H1 (cell line): ENCODE data around the gene RPTOR. TPM values are rescaled to one million over a fixed set of nuclear protein-coding genes. Genes with fewer than 3 reads are reported as not detected.

ENCODE experiments used
- CTCF ChIA-PET: fragments of 300-600 bp; sonication (Branson Sonifier 250); formaldehyde crosslinking; loops from one replicate; lab custom pipeline; 2021; ENCODE audit not compliant: partially characterized antibody; lab: Charles Lee
- POLR2A ChIA-PET: fragments of 300-600 bp; sonication (Branson Sonifier 250); formaldehyde crosslinking; loops from one replicate; lab custom pipeline; 2021; ENCODE audit warnings: inconsistent platforms; ENCODE audit not compliant: partially characterized antibody; lab: Charles Lee
- DNase-seq, 2 experiments: peaks; one replicate each; pipeline versions ENCODE4 v3.0.0 to v3.0.0-alpha.2; 2010 to 2022; ENCODE audit warnings: low spot score in 2 of 2, low read depth in 1 of 2, mixed read lengths in 1 of 2
- FAIRE-seq: peaks from 2 replicates; lab custom pipeline; 2011; peaks lifted over from hg19 to GRCh38; lab: Jason Lieb, UNC
- H2AFZ ChIP-seq: 2 replicates; pipeline ENCODE4 v1.8.1; 2012; ENCODE audit warnings: low read length, inconsistent platforms
- H2AK5ac ChIP-seq: 2 replicates; pipeline ENCODE4 v1.6.1; 2013; ENCODE audit warnings: low read depth, low read length
- H2BK120ac ChIP-seq: replicated peaks from 2 replicates; pipeline ENCODE3; 2013; ENCODE audit warnings: low read depth, low read length, inconsistent platforms
- H2BK12ac ChIP-seq: 2 replicates; pipeline ENCODE4 v1.6.1; 2013; ENCODE audit warnings: low read depth, low read length
- H2BK15ac ChIP-seq: 2 replicates; pipeline ENCODE4 v1.6.1; 2013; ENCODE audit warnings: low read length
- H2BK20ac ChIP-seq: 2 replicates; pipeline ENCODE4 v1.6.1; 2013; ENCODE audit warnings: low read length
- H2BK5ac ChIP-seq: 2 replicates; pipeline ENCODE4 v1.6.1; 2013; ENCODE audit warnings: low read depth, low read length
- H3K14ac ChIP-seq: 2 replicates; pipeline ENCODE4 v1.6.1; 2013; ENCODE audit warnings: inconsistent platforms; ENCODE audit not compliant: insufficient read length
- H3K18ac ChIP-seq: 2 replicates; pipeline ENCODE4 v1.6.1; 2013; ENCODE audit warnings: low read length; ENCODE audit errors: extremely low read depth
- H3K23ac ChIP-seq: 2 replicates; pipeline ENCODE4 v1.6.1; 2013; ENCODE audit warnings: inconsistent platforms; ENCODE audit not compliant: insufficient read length
- H3K23me2 ChIP-seq: 2 replicates; pipeline ENCODE4 v1.6.1; 2013; ENCODE audit warnings: low read depth, low read length
- H3K27ac ChIP-seq: 2 replicates; pipeline ENCODE4 v1.6.1; 2011; ENCODE audit warnings: low read depth, low read length, inconsistent platforms
- H3K27me3 ChIP-seq, 4 experiments: replicated peaks in 1 of 4; 1 replicate in 1 of 4; 2 replicates in 3 of 4; pipeline versions ENCODE4 v1.6.1 to v1.8.1; 2011 to 2013; ENCODE audit warnings: low read length in 3 of 4, mild to moderate bottlenecking in 3 of 4, inconsistent platforms in 2 of 4, mixed read lengths in 2 of 4, moderate library complexity in 1 of 4; ENCODE audit not compliant: control insufficient read depth in 3 of 4, insufficient read depth in 3 of 4; ENCODE audit errors: extremely low read depth in 1 of 4
- H3K36me3 ChIP-seq, 4 experiments: 2 replicates each; pipeline versions ENCODE4 v1.6.1 to v1.8.1; 2011 to 2013; ENCODE audit warnings: mild to moderate bottlenecking in 4 of 4, low read length in 3 of 4, moderate library complexity in 2 of 4, control low read depth in 1 of 4, inconsistent platforms in 1 of 4; ENCODE audit not compliant: insufficient read depth in 4 of 4, control insufficient read depth in 2 of 4
- H3K4ac ChIP-seq: replicated peaks from 2 replicates; pipeline ENCODE3; 2013; ENCODE audit warnings: low read length, low read depth, mixed read lengths, inconsistent platforms; ENCODE audit not compliant: insufficient read length
- H3K4me1 ChIP-seq, 4 experiments: replicated peaks in 1 of 4; 1 replicate in 1 of 4; 2 replicates in 3 of 4; pipeline versions ENCODE4 v1.6.1 to v1.8.1; 2011 to 2013; ENCODE audit warnings: low read length in 3 of 4, inconsistent platforms in 2 of 4, mixed read lengths in 1 of 4; ENCODE audit not compliant: insufficient read depth in 4 of 4, control insufficient read depth in 3 of 4
- H3K4me2 ChIP-seq, 2 experiments: 2 replicates each; pipeline versions ENCODE4 v1.6.1 to v1.8.1; 2011 to 2013; ENCODE audit warnings: low read depth in 2 of 2, low read length in 2 of 2, control low read depth in 1 of 2, inconsistent platforms in 1 of 2, mild to moderate bottlenecking in 1 of 2; ENCODE audit not compliant: insufficient read depth in 1 of 2
- H3K4me3 ChIP-seq, 4 experiments: fragments of 200-600, 300-600 bp in 1 of 4; sonication (generic), shearing (Covaris generic), sonication (Bioruptor Twin) in 1 of 4; 2 replicates each; pipeline versions ENCODE4 v1.5.1 to v1.8.1; 2011 to 2016; ENCODE audit warnings: low read length in 4 of 4, low read depth in 3 of 4, control low read depth in 2 of 4, inconsistent platforms in 2 of 4, mild to moderate bottlenecking in 2 of 4, mixed read lengths in 1 of 4, moderate library complexity in 1 of 4; ENCODE audit not compliant: insufficient read depth in 2 of 4; ENCODE audit errors: extremely low read depth in 1 of 4
- H3K56ac ChIP-seq: replicated peaks from 2 replicates; pipeline ENCODE3; 2013; ENCODE audit warnings: low read depth, mild to moderate bottlenecking, mixed read lengths, low read length, inconsistent platforms; ENCODE audit not compliant: insufficient read length
- H3K79me1 ChIP-seq: 2 replicates; pipeline ENCODE4 v1.6.1; 2013; ENCODE audit warnings: low read depth, low read length, control low read depth
- H3K79me2 ChIP-seq, 2 experiments: 2 replicates each; pipeline versions ENCODE4 v1.6.1 to v1.8.1; 2012 to 2013; ENCODE audit warnings: low read length in 2 of 2, mild to moderate bottlenecking in 2 of 2, inconsistent platforms in 1 of 2; ENCODE audit not compliant: insufficient read depth in 2 of 2, control insufficient read depth in 1 of 2
- H3K9ac ChIP-seq, 4 experiments: replicated peaks in 1 of 4; 1 replicate in 1 of 4; 2 replicates in 3 of 4; pipeline versions ENCODE4 v1.6.1 to v1.8.1; 2011 to 2013; ENCODE audit warnings: low read depth in 3 of 4, low read length in 3 of 4, control low read depth in 2 of 4, mild to moderate bottlenecking in 2 of 4, moderate library complexity in 2 of 4, inconsistent platforms in 1 of 4; ENCODE audit errors: extremely low read depth in 1 of 4
- H3K9me3 ChIP-seq, 2 experiments: 2 replicates each; pipeline versions ENCODE4 v1.6.1 to v1.8.1; 2012 to 2013; ENCODE audit warnings: mild to moderate bottlenecking in 2 of 2, moderate library complexity in 2 of 2, control low read depth in 1 of 2, inconsistent platforms in 1 of 2, low read depth in 1 of 2, low read length in 1 of 2, mixed read lengths in 1 of 2; ENCODE audit not compliant: insufficient read depth in 2 of 2
- H4K20me1 ChIP-seq, 2 experiments: replicated peaks in 1 of 2; 2 replicates each; pipeline versions ENCODE3 to v1.8.1; 2011 to 2013; ENCODE audit warnings: inconsistent platforms in 2 of 2, low read length in 2 of 2, mild to moderate bottlenecking in 1 of 2; ENCODE audit not compliant: insufficient read depth in 2 of 2, control insufficient read depth in 1 of 2
- H4K5ac ChIP-seq: 2 replicates; pipeline ENCODE4 v1.6.1; 2013; ENCODE audit warnings: low read length, low read depth, mixed read lengths, inconsistent platforms; ENCODE audit not compliant: insufficient read length
- H4K8ac ChIP-seq: 2 replicates; pipeline ENCODE4 v1.8.0; 2013; ENCODE audit warnings: mild to moderate bottlenecking, moderate library complexity, low read length, inconsistent platforms; ENCODE audit not compliant: insufficient read depth; ENCODE audit errors: extremely low read depth
- H4K91ac ChIP-seq: replicated peaks from 2 replicates; pipeline ENCODE3; 2013; ENCODE audit warnings: low read length, mixed read lengths, inconsistent platforms; ENCODE audit not compliant: insufficient read length
- CTBP2 ChIP-seq: IDR thresholded peaks from 2 replicates; pipeline ENCODE4 v1.7.0; 2011; ENCODE audit warnings: borderline replicate concordance, mild to moderate bottlenecking, moderate library complexity, mixed read lengths, low read length; ENCODE audit not compliant: insufficient read depth, insufficient read length
- EP300 ChIP-seq, 2 experiments: IDR thresholded peaks; 1 replicate in 1 of 2; 2 replicates in 1 of 2; pipeline ENCODE4 v1.6.1; 2011 to 2012; ENCODE audit warnings: low read depth in 2 of 2, low read length in 2 of 2, mild to moderate bottlenecking in 2 of 2, borderline replicate concordance in 1 of 2, inconsistent platforms in 1 of 2, moderate library complexity in 1 of 2
- GABPA ChIP-seq: IDR thresholded peaks from 2 replicates; pipeline ENCODE4 v1.6.1; 2011; ENCODE audit warnings: mild to moderate bottlenecking, low read length, moderate library complexity, borderline replicate concordance; ENCODE audit not compliant: insufficient read depth
- HDAC2 ChIP-seq, 2 experiments: fragments of 300-600 bp in 1 of 2; sonication (generic) in 1 of 2; IDR thresholded peaks; 2 replicates each; pipeline ENCODE4 v1.6.1; 2011 to 2012; ENCODE audit warnings: low read depth in 2 of 2, low read length in 2 of 2, mild to moderate bottlenecking in 2 of 2, moderate library complexity in 2 of 2, borderline replicate concordance in 1 of 2, inconsistent platforms in 1 of 2
- JUND ChIP-seq: IDR thresholded peaks from 2 replicates; pipeline ENCODE4 v1.6.1; 2011; ENCODE audit warnings: mild to moderate bottlenecking, improper control_type of control experiment, low read length
- POU5F1 ChIP-seq: IDR thresholded peaks from 2 replicates; pipeline ENCODE4 v1.6.1; 2011; ENCODE audit warnings: low read depth, mild to moderate bottlenecking, low read length, moderate library complexity
- RAD21 ChIP-seq, 2 experiments: IDR thresholded peaks in 1 of 2; conservative IDR thresholded peaks in 1 of 2; 2 replicates each; pipeline ENCODE4 v1.6.1; 2011; ENCODE audit warnings: low read depth in 2 of 2, low read length in 2 of 2, improper control_type of control experiment in 1 of 2, inconsistent platforms in 1 of 2, mild to moderate bottlenecking in 1 of 2, moderate library complexity in 1 of 2
- SAP30 ChIP-seq: fragments of 300-600 bp; sonication (generic); IDR thresholded peaks from 2 replicates; pipeline ENCODE4 v1.7.1; 2012; ENCODE audit warnings: low read length, moderate library complexity, mild to moderate bottlenecking, inconsistent platforms; ENCODE audit not compliant: insufficient read depth, insufficient replicate concordance
- SP1 ChIP-seq: IDR thresholded peaks from 2 replicates; pipeline ENCODE4 v1.6.1; 2011; ENCODE audit warnings: low read depth, low read length
- TCF12 ChIP-seq: IDR thresholded peaks from 2 replicates; pipeline ENCODE4 v1.6.1; 2011; ENCODE audit warnings: low read depth, mild to moderate bottlenecking, low read length
- YY1 ChIP-seq: IDR thresholded peaks from 2 replicates; pipeline ENCODE4 v1.6.1; 2011; ENCODE audit warnings: low read depth, mild to moderate bottlenecking, low read length
- WGBS, 2 experiments: shearing (Covaris generic) in 1 of 2; methylation state at CpG; one replicate each; pipeline versions ENCODE4 v1.1.6 to v1.1.7; 2013 to 2015; ENCODE audit warnings: low lambda C conversion rate in 2 of 2, mixed read lengths in 2 of 2, inconsistent platforms in 1 of 2, low coverage in 1 of 2, missing lambda C conversion rate in 1 of 2; ENCODE audit not compliant: insufficient replicate concordance in 2 of 2, insufficient coverage in 1 of 2, insufficient read length in 1 of 2; ENCODE audit errors: extremely low coverage in 1 of 2, missing lambda C conversion rate in 1 of 2; 5-methylcytosine and 5-hydroxymethylcytosine counted together
- polyA plus RNA-seq, 7 experiments: library from polyadenylated mRNA; depleted of rRNA in 3 of 7; stranded (reverse) in 5 of 7; unstranded in 2 of 7; fragments of >200 nt in 5 of 7; fragments of 200-250 nt in 2 of 7; gene quantifications; 1 replicate in 5 of 7; 2 replicates in 1 of 7; 4 replicates in 1 of 7; pipeline versions ENCODE4 v1.2.1 to v1.2.3, GENCODE V29; 2011 to 2013; ENCODE audit warnings: missing spikeins in 2 of 7, mixed read lengths in 2 of 7
- total RNA-seq: library from RNA; stranded (reverse); fragmentation: NEBNext Ultra II Directional; extraction: Animal tissue kit (Norgen Biotek cat#: 25700); gene quantifications from 2 replicates; pipeline ENCODE4 v1.2.1, GENCODE V29; 2021

The RPTOR gene
- total and polyA plus RNA-seq, 2 of the 8 experiments (the other 6 are each of a cell fraction or from before 2014, with no cell fraction given), result 6.9 to 28.7 TPM

DNA sequence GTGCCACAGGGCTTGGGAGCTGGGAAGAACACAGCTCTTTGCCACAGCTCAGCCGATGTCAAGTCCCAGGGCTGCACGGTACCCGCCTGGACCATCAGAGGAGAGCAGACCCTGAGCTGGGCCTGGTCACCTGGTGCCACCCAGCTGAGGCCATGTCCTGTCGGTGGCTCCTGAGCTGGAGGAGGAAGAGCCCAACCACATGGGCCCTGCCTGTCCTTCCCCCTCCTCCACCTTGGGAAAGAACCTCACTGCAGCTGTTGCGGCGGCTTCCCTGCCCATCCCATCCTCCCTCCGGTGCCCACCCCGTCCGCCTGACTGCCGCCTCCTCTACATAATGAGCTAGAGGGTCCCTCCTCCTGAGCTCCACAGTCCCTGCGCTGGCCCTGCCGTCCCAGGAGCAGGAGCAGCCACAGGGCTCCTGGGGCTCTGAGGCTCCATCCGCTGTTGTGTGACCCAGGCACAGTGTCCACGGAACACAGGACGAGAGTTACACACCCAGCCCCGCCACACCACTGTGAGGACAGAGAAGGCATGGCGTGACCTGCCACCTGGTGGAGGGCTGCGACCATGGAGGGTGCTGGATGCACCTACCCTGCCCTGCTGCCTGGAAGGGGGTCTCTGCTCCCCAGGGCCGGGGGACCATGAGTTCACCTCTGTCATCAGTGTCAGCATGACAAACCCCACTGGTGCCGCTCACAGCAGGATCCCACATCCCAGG is 425.6 kb downstream of the RPTOR start:
- DNase-seq (no peak), FAIRE-seq (no peak)
- Histone ChIP-seq H3K4me2 (no peak overlapping the region), H2BK12ac (no peak overlapping the region), H3K79me1 (no peaks in the 10 kb centered on the region), H4K8ac (no peak overlapping the region), H3K4ac (no peak overlapping the region), H2BK20ac (no peak overlapping the region), H3K27me3 (no peaks in the 10 kb centered on the region), H2BK5ac (0 out of 2 replicates have a peak overlapping the region, but pooled peaks have one; percentile 39), H3K4me3 (no peak overlapping the region), H3K27ac (no peak overlapping the region), H3K23me2 (no peaks in the 10 kb centered on the region), H4K5ac (no peak overlapping the region), H2BK120ac (no peak overlapping the region), H3K79me2 (no peaks in the 10 kb centered on the region), H2BK15ac (no peak overlapping the region), H4K20me1 (no peaks in the 10 kb centered on the region), H2AK5ac (no peak overlapping the region), H4K91ac (no peak overlapping the region), H3K14ac (no peak overlapping the region), H3K4me1 (peaks cover 0 to 3% (median under 1%) of the 10 kb centered on the region in 4 experiments; a peak in 4 of 7 replicates), H3K9ac (no peak overlapping the region), H3K18ac (no peak overlapping the region), H2AFZ (no peak overlapping the region), H3K9me3 (no peaks in the 10 kb centered on the region), H3K56ac (no peak overlapping the region), H3K36me3 (peaks cover 0 to 2% (median 0%) of the 10 kb centered on the region in 4 experiments; a peak in 1 of 8 replicates), H3K23ac (no peak overlapping the region)
- ChIA-PET POLR2A (interaction anchor here (0.6 to 0.9 kb wide), 3 partner anchors 70 to 515 kb away, joined by 3 read pairs; no protein-coding TSS in a partner anchor), CTCF (interaction anchor here (0.6 to 2.9 kb wide), 17 partner anchors 9 to 544 kb away, joined by 3 to 16 read pairs (median 4); no protein-coding TSS in a partner anchor)
- 81% methylated on average over 19 of the region's 20 CpGs; no CpG with 5 or more reads in 1 of the 2 experiments for WGBS, 2 experiments
- TF ChIP-seq TCF12 (no peak), EP300 (IDR thresholded peaks at IDR 0.05; ENCODE audit: borderline replicate concordance in 1 of 2, low read depth in 2 of 2, low read length in 2 of 2) (no peak), HDAC2 (IDR thresholded peaks at IDR 0.05; ENCODE audit: borderline replicate concordance in 1 of 2, low read depth in 2 of 2, low read length in 2 of 2) (no peak), POU5F1 (no peak), GABPA (peak; percentile 59; the same call in 1 of the 2 replicates), YY1 (no peak), JUND (no peak), SP1 (no peak), RAD21 (IDR thresholded peaks at IDR 0.05 in 1 of 2, conservative IDR thresholded peaks at IDR 0.05 in 1 of 2; ENCODE audit: low read depth in 2 of 2, low read length in 2 of 2) (peak; percentile 59 to 68), CTBP2 (no peak), SAP30 (no peak)
